HG02763 (cell line): ENCODE results near the gene GSTO1.
"Not testable (repeated sequence)": the region's sequence is repeated elsewhere in the genome, so short reads cannot be mapped to it uniquely, and the experiment has no call there.

Experiments
- ATAC-seq: cut with Tn5 transposase; IDR thresholded peaks from one replicate; pipeline ENCODE4 v1.9.1; 2021; ENCODE audit warnings: mild to moderate bottlenecking, moderate library complexity; ENCODE audit not compliant: unreplicated experiment

Gene GSTO1

GRCh38 chr10:104254493-104255310, at the start of gene GSTO1:
Gene GSTO1 (plus strand): TSS chr10:104254892. CDS start chr10:104254929, 37 bp downstream.
- ATAC-seq, result peak; percentile 78

DNA sequence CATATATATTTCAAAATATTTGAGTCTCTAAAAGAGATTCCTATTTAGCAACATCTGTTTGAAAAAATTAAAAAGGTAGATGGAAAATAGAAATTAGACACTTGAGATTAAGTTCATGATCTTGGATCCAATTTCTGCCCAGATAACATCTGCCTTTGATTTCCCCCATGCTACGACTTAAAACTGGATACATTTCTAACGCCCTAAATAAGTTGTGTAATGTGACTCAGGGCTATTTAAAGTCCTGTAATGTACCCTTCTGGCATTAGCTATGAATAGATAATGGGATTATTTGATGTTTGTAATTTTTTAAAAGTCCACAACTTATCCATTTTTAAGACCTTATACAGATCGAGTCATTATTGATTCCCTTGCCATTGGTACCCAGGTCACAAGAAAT, 46.0 kb upstream of the GSTO1 start:
- no peak for ATAC-seq

- ATAC-seq, result no peak
Observed at GRCh38 chr10:104209575-104210198, 45.0 kb upstream of the GSTO1 start.

DNA sequence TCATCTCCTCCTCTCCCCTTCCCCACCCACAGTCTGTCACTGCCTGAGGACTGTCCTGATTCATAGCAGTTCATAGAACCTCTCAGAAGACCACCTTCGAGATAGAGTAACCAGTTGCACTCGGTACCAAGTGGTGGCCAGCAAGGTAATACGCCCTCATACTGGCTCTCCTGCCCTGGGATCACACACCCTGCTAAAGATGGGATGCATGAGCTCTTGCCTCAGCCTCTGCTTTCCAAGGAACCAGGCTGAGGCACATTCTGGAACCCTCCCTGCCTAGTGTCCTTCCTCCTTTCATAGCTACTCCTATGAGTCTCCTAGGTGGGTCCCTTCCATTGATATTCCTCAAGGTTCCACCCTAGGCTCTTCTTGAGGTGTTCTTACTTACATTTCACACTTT, 38.1 kb upstream of the GSTO1 start:
- ATAC-seq, result no peak

DNA sequence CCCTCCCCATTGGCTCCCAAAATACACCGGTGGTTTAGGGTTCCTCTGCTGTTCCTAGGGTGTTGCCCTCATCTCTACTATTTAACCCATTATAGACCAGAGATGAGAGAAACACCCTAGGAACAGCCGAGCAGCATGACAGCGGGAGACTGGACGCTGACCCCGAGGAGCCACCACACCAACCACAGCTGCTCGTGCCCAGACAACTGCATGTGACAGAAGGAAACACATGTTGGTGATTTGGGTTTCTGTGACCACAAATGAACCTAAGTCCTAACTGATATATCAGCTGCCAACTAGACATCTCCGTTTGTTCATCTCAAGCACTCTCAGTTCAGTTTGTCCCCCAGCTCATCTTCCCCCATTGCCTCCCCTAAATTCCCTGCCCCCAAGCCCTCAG, 35.9 kb upstream of the GSTO1 start:
- ATAC-seq, result no peak

GRCh38 chr10:104220522-104220921, 34.2 kb upstream of the GSTO1 start:
- ATAC-seq, result no peak

DNA sequence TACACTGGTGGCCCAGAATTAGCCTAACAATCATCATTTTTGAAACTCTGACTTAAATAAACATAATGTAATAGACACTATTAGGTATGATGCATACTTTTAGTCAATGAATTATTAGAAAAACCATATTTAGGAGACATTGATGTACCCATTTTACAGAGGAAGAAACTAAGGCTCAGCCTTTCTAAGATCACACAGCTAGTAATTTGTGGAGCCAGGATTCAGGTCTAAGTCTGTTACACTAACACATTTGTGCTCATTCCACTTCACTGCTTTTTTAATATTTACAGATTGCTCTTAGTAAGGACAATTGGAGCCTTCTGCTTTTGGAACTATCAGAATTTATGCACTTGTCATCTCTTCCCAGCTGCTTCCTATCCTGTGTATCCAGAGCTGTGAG, 31.4 kb upstream of the GSTO1 start:
- ATAC-seq, result no peak

DNA sequence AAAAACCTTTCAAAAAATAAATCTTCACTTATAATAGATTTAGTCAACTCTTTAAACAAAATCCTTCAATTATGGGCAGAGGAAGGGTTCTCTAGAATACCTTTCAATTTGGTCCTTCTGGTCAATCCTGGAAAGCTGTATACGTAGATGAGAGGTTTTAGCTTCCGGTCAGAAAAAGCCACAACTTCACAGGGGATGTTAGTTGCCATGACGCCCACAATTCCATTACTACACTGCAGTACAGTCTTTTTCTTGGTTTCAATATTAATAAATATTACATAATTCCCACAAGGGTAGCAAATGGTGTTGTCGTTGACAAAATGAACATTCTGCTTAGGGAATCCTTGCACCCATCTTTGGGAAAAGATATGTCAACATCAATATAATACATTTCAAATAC, 24.2 kb upstream of the GSTO1 start:
- ATAC-seq, result no peak

- peak; percentile 100 for ATAC-seq
Observed at GRCh38 chr10:104231784-104232612, 22.7 kb upstream of the GSTO1 start, which contains the start of gene CFAP43. Gene CFAP43 (minus strand): TSS chr10:104232364. CDS start chr10:104232246, 118 bp downstream.

DNA sequence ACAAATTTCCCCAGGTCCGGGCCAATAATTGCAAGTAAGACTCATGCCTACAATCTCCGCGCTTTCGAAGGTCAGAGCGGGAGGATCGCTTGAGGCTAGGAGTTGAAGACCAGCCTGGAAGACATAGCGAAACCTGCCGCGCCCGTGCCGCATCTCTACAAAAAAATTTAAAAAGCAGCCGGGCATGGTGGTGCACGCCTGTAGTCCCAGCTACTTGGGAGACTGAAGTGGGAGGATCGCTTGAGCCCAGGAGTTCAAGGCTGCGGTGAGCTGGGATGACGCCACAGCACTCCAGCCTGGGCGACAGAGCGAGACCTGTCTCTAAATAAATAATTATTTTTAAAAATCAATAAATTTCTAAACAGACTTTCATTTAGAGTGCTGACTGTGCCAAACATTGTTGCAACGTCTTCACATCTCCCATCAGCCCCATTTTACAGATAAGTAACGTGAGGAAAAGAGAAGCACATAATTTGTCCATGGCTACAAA, 22.0 kb upstream of the GSTO1 start:
- ATAC-seq, result peak; percentile 9

DNA sequence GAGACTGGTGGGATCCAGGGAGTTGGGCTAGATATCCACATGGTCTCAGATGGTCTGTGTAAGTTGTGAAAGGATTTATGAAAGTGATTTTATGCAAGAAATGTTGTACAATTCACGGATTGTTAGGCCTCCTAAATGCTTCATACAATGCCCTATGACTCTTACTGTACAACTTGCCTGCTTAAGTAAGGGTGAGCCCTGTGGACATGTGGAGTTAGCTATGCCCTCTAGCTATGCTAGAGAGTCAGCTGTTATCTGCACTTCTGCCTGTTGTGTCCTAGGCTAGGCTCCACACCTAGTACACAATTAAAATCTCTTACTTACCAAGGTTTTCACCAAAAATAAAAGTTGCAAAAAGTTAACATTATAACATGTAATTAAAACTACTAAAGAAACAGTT, 20.9 kb upstream of the GSTO1 start:
- no peak for ATAC-seq

GRCh38 chr10:104234934-104235333, 19.8 kb upstream of the GSTO1 start:
- ATAC-seq, result no peak

DNA sequence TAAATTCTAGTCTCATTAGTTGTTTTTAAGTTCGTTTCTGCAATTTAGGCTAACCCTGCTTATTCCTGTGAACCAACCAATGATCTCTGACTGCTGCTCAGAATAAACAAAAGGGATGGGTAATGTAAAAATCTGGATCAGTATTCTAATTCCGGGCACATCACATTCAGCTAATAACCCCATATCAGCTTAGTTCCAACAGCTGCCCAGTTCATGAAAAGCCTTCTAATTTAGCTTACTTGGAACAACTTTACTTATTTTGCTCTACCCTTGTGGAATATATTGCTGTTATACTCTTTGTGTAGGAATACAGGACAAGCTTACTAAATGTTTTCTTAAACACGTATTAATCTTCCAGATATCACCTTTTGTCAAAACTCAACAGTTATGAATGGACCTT, 18.9 kb upstream of the GSTO1 start:
- no peak for ATAC-seq

- ATAC-seq, result no peak
Observed at GRCh38 chr10:104240078-104240477, 14.6 kb upstream of the GSTO1 start.

- no peak for ATAC-seq
Observed at GRCh38 chr10:104242545-104242944, 12.1 kb upstream of the GSTO1 start.

DNA sequence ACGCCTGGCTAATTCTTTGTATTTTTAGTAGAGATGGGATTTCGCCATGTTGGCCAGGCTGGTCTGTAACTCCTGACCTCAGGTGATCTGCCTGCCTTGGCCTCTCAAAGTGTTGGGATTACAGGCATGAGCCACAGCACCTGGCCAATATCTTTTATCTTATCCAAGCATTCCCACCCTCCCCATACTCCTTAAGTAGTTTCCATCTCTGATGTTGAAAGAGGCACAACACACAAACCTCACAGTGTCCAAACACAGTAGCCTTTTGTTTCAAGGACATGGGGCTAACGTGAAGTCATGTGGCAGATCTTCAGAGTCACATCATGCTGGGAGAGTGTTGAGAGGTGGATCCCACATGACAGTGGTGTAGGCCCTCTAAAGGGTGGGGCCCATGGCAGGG, 11.7 kb upstream of the GSTO1 start:
- not testable (repeated sequence) for ATAC-seq

DNA sequence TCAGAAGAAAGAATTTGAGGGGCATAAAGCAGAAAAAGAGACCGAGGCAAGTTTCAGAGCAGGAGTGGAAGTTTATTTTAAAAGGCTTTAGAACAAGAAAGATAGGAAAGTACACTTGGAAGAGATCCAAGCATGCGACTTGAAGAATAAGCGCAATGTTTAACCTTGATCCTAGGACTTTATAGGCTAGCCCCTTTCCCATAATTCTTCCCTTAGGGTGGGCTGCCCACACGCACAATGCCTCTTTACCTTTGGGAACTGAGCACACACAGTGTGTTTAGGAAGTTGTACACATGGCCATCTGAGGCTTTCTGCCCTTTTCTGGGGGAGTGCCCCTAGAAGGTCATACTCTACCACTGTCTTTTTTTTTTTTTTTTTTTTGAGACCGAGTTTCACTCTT, 11.2 kb upstream of the GSTO1 start:
- ATAC-seq, result no peak

GRCh38 chr10:104245066-104245632, 9.5 kb upstream of the GSTO1 start:
- no peak for ATAC-seq

DNA sequence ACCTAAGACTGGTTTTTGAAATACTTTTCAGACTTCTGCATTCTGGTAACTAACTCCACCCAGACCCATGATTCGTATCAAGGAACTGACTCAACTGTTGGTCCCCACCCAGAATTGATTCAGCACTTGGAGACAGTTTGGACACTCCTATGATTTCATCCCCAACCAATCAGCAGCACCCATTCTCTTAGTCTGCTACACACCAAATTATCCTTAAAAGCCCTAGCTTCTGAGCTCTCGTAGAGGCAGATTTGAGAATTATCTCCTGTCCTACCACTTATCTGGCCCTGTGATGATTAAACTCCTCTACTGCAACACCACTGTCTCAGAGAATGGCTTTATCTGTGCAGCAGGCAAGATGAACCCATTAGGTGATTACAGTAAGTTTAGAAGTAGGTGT, 7.7 kb upstream of the GSTO1 start:
- no peak for ATAC-seq

DNA sequence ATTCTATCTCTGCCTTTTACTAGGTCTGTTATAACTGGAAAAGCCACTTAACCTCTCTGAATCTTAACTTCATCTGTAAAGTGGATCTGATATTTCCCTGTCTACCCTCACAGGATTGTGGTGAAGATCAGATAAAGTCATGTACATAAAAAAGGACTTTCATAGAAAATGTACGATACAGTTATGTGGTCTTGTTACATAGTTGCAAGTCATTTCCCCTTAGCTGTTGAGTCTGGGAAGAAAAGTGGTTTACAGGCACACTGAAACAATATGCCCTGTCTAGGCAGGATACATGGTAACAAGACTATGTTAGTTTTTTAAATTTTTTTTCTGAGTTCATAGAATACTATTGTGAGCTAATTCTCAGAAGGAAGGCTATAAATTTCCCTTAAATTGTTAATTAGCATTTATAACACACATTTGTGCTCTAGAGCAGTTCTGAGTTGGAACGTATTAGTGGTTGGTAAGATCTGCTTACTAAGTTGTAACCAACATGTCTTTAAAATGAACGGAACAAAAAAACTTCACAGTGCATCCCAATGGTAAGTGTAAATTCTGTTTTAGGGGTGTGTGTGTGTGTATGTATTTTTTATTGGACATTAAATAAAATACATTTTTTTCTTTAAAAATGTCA, 7.1 kb upstream of the GSTO1 start:
- ATAC-seq, result no peak

DNA sequence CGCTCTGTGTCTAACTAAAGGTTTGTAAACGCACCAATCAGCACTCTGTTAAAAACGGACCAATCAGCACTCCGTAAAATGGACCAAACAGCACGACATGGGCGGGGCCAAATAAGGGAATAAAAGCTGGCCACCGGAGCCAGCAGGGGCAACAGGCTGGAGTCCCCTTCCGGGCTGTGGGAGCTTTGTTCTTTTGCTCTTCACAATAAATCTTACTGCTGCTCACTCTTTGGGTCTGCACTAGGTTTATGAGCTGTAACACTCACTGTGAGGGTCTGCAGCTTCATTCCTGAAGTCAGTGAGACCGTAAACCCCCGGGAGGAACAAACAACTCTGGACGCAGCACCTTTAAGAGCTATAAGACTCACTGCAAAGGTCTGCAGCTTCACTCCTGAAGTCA, 5.8 kb upstream of the GSTO1 start:
- ATAC-seq, result not testable (repeated sequence)
